Transverse colon (tissue), 4 donors: ENCODE measurements around the gene DUSP12. TPM values are rescaled to one million over a fixed set of nuclear protein-coding genes. Genes with fewer than 3 reads are reported as not detected.

Source experiments
- DNase-seq: peaks from one replicate; pipeline ENCODE4 v3.0.0-alpha.2; 2019
- H3K27ac ChIP-seq, 4 donors: fragments of 200-600 bp; sonication (generic); 2 replicates each; pipeline ENCODE4 v1.5.1; 2016 to 2018; ENCODE audit warnings: inconsistent platforms in 4 of 4
- H3K27me3 ChIP-seq: fragments of 200-600 bp; sonication (generic); 2 replicates; pipeline ENCODE4 v1.5.1; 2017; ENCODE audit warnings: inconsistent platforms
- H3K36me3 ChIP-seq, 4 donors: fragments of 200-600 bp; sonication (generic); 2 replicates each; pipeline ENCODE4 v1.5.1; 2017 to 2019; ENCODE audit warnings: inconsistent platforms in 4 of 4
- H3K4me1 ChIP-seq, 4 donors: fragments of 200-600 bp; sonication (generic); 2 replicates each; pipeline ENCODE4 v1.5.1; 2017 to 2020; ENCODE audit warnings: inconsistent platforms in 4 of 4
- H3K4me3 ChIP-seq, 4 donors: fragments of 200-600 bp; sonication (generic); 1 replicate in 1 of 4; 2 replicates in 3 of 4; pipeline versions ENCODE4 v1.5.1 to v1.6.1; 2017 to 2019; ENCODE audit warnings: inconsistent platforms in 4 of 4
- H3K9me3 ChIP-seq, 2 donors: fragments of 200-600 bp; sonication (generic); 2 replicates each; pipeline ENCODE4 v1.5.1; 2017 to 2019; ENCODE audit warnings: inconsistent platforms in 2 of 2
- CTCF ChIP-seq, 5 experiments: fragments of 200-600 bp in 3 of 5; fragments of 450-650 bp in 2 of 5; sonication (generic) in 3 of 5; IDR thresholded peaks; 1 replicate in 2 of 5; 2 replicates in 3 of 5; pipeline ENCODE4 v1.5.1; 2016 to 2017; ENCODE audit warnings: antibody characterized with exemption in 5 of 5, inconsistent platforms in 3 of 5, mild to moderate bottlenecking in 2 of 5, moderate library complexity in 1 of 5
- EP300 ChIP-seq: sonication (generic); formaldehyde crosslinking; IDR thresholded peaks from one replicate; pipeline ENCODE4 v1.6.1; 2017; ENCODE audit warnings: antibody characterized with exemption, low read depth
- POLR2A ChIP-seq: fragments of 450-650 bp; IDR thresholded peaks from one replicate; pipeline ENCODE4 v1.6.1; 2016; ENCODE audit warnings: antibody characterized with exemption, mild to moderate bottlenecking, moderate library complexity
- POLR2AphosphoS5 ChIP-seq, 3 donors: sonication (generic); formaldehyde crosslinking; IDR thresholded peaks; one replicate each; pipeline ENCODE4 v1.6.1; 2016; ENCODE audit warnings: antibody characterized with exemption in 3 of 3
- WGBS, 2 donors: methylation state at CpG; one replicate each; pipeline ENCODE4 v1.1.5; 2018; ENCODE audit warnings: low coverage in 1 of 2; 5-methylcytosine and 5-hydroxymethylcytosine counted together
- in situ Hi-C, 4 donors: fragments of 200-750 bp; cut with MboI; loops; one replicate each; pipeline versions ENCODE4 v1.15.0 to v1.15.1; 2017; ENCODE audit warnings: low sequenced_read_pairs in 3 of 4, low pct_ligation_motif_present in 1 of 4, low pct_unique_long_range_greater_than_20kb in 1 of 4
- intact Hi-C: fragments of 100-400 bp; cut with DNase I; formaldehyde crosslinking; loops from one replicate; pipeline ENCODE4 v1.15.1; 2023; ENCODE audit warnings: low total_unique reads
- total RNA-seq, 4 donors: library from RNA; depleted of rRNA; stranded (reverse); fragments of >200 nt; gene quantifications; one replicate each; pipeline ENCODE4 v1.1.0, GENCODE V29; 2016

The DUSP12 gene
- total RNA-seq, 4 donors from 2014 or later: 26.2 to 62.5 (median 28.4) TPM; not detected in 1

- TF ChIP-seq POLR2AphosphoS5 (IDR thresholded peaks at IDR 0.05): no peak
- TF ChIP-seq CTCF (IDR thresholded peaks at IDR 0.05): no peak
- no peak for TF ChIP-seq EP300
- TF ChIP-seq POLR2A: no peak
- Histone ChIP-seq H3K36me3 (no peaks in the 10 kb centered on the region), H3K27ac (no peak overlapping the region), H3K4me3 (no peak overlapping the region), H3K27me3 (peaks cover 62% of the 10 kb centered on the region), H3K9me3 (no peaks in the 10 kb centered on the region), H3K4me1 (peaks cover 0 to 22% (median 13%) of the 10 kb centered on the region in 4 donors)
- DNase-seq: no peak
- in situ Hi-C loops (loop anchor here (25.0 kb wide), 4 partner anchors 91 to 666 kb away; partner anchors contain the start of genes FCGR3B (in 3 of the 4) and ARHGAP30 (in 1 of the 4)), intact Hi-C loops (no loop called here)
- WGBS, 2 donors: 84 to 86% methylated on average over 7 of the region's 7 CpGs
These were observed 21.0 kb upstream of the DUSP12 start for GRCh38 chr1:161728376-161729226.

- H3K9me3 ChIP-seq: no peaks in the 10 kb centered on the region
- intact Hi-C loops: loop anchor here (10.0 kb wide), 1 partner anchor 245 kb away; no protein-coding TSS in a partner anchor
- no peaks in the 10 kb centered on the region for H3K36me3 ChIP-seq
- H3K27me3 ChIP-seq: peaks cover 58% of the 10 kb centered on the region
- H3K27ac ChIP-seq: no peak overlapping the region
- in situ Hi-C loops: loop anchor here (10.0 to 25.0 kb wide), 5 partner anchors 93 to 668 kb away; partner anchors contain the start of genes FCGR3B (in 3 of the 4) and ARHGAP30 (in 1 of the 4)
- 54% methylated on average over 5 to 6 of the region's 6 CpGs for WGBS, 2 donors
- H3K4me1 ChIP-seq: peaks cover 0 to 22% (median 13%) of the 10 kb centered on the region in 4 donors
- TF ChIP-seq POLR2AphosphoS5 (IDR thresholded peaks at IDR 0.05) (no peak), EP300 (no peak), POLR2A (no peak), CTCF (IDR thresholded peaks at IDR 0.05) (no peak)
- DNase-seq: no peak
- H3K4me3 ChIP-seq: no peak overlapping the region
These were observed 19.5 kb upstream of the DUSP12 start for GRCh38 chr1:161730050-161730564.

GRCh38 chr1:161731241-161731640, 18.3 kb upstream of the DUSP12 start:
- in situ Hi-C loops (loop anchor here (10.0 to 25.0 kb wide), 5 partner anchors 94 to 669 kb away; partner anchors contain the start of genes FCGR3B (in 3 of the 4) and ARHGAP30 (in 1 of the 4)), intact Hi-C loops (loop anchor here (10.0 kb wide), 1 partner anchor 246 kb away; no protein-coding TSS in a partner anchor)
- 77% methylated on average over 6 of the region's 6 CpGs for WGBS, 2 donors
- TF ChIP-seq EP300 (no peak), POLR2A (no peak)
- no peak for DNase-seq
- Histone ChIP-seq H3K36me3 (no peaks in the 10 kb centered on the region), H3K4me3 (no peak overlapping the region), H3K4me1 (peaks cover 0 to 13% (median 6%) of the 10 kb centered on the region in 4 donors), H3K9me3 (no peaks in the 10 kb centered on the region), H3K27ac (no peak overlapping the region), H3K27me3 (peaks cover 56% of the 10 kb centered on the region)

GRCh38 chr1:161731981-161732718, 17.4 kb upstream of the DUSP12 start:
- TF ChIP-seq EP300 (no peak), POLR2AphosphoS5 (IDR thresholded peaks at IDR 0.05) (no peak), CTCF (IDR thresholded peaks at IDR 0.05) (no peak), POLR2A (no peak)
- Histone ChIP-seq H3K36me3 (no peaks in the 10 kb centered on the region), H3K9me3 (no peaks in the 10 kb centered on the region), H3K4me1 (peaks cover 0 to 8% (median 2%) of the 10 kb centered on the region in 4 donors), H3K27ac (no peak overlapping the region), H3K4me3 (no peak overlapping the region), H3K27me3 (peaks cover 53% of the 10 kb centered on the region)
- 79 to 93% methylated on average over 5 of the region's 5 CpGs for WGBS, 2 donors
- intact Hi-C loops (loop anchor here (10.0 kb wide), 1 partner anchor 247 kb away; no protein-coding TSS in a partner anchor), in situ Hi-C loops (loop anchor here (10.0 to 25.0 kb wide), 5 partner anchors 95 to 670 kb away; partner anchors contain the start of genes FCGR3B (in 3 of the 4) and ARHGAP30 (in 1 of the 4))
- no peak for DNase-seq
